A673 (cell line): ENCODE measurements around the gene LONP1. TPM values are rescaled to one million over a fixed set of nuclear protein-coding genes. Genes with fewer than 3 reads are reported as not detected.

Experiments
- BruUV-seq: library from RNA; stranded (reverse); fragments of 400-500 nt; replicated peaks from 2 replicates; lab custom pipeline; 2021; lab: Mats Ljungman, UMichigan
- CTCF ChIA-PET: fragments of 300-600 bp; sonication (Branson Sonifier 250); formaldehyde crosslinking; loops from one replicate; lab custom pipeline; 2022; ENCODE audit warnings: antibody characterized with exemption; lab: Charles Lee
- POLR2A ChIA-PET: fragments of 300-600 bp; sonication (Branson Sonifier 250); formaldehyde crosslinking; loops from one replicate; lab custom pipeline; 2022; ENCODE audit warnings: antibody characterized with exemption; ENCODE audit not compliant: low non-redundant PET; lab: Charles Lee
- DNase-seq: peaks from one replicate; pipeline ENCODE4 v3.0.0-alpha.2; 2015; ENCODE audit warnings: low spot score
- H3K27ac ChIP-seq: fragments of 200-600 bp; sonication (generic); 2 replicates; pipeline ENCODE4 v1.5.1; 2016; ENCODE audit warnings: mixed run types, low read depth, mild to moderate bottlenecking, mixed read lengths, antibody characterized with exemption, low read length; ENCODE audit not compliant: poor library complexity, severe bottlenecking
- H3K27me3 ChIP-seq: fragments of 200-600 bp; sonication (generic); replicated peaks from 2 replicates; pipeline ENCODE4 v1.6.1; 2017; ENCODE audit warnings: mixed run types, low read depth, mild to moderate bottlenecking, mixed read lengths, antibody characterized with exemption, low read length; ENCODE audit not compliant: insufficient read depth, poor library complexity
- H3K36me3 ChIP-seq: fragments of 200-600 bp; sonication (generic); 2 replicates; pipeline ENCODE4 v1.6.1; 2016; ENCODE audit warnings: mixed run types, mild to moderate bottlenecking, mixed read lengths, antibody characterized with exemption, low read length; ENCODE audit not compliant: insufficient read depth, poor library complexity, severe bottlenecking
- H3K4me1 ChIP-seq: fragments of 200-600 bp; sonication (generic); 2 replicates; pipeline ENCODE4 v1.6.1; 2017; ENCODE audit warnings: mixed run types, mild to moderate bottlenecking, mixed read lengths, antibody characterized with exemption, low read length; ENCODE audit not compliant: insufficient read depth, poor library complexity, severe bottlenecking
- H3K4me3 ChIP-seq: fragments of 200-600 bp; sonication (generic); 2 replicates; pipeline ENCODE4 v1.5.1; 2016; ENCODE audit warnings: low read depth, mixed run types, mild to moderate bottlenecking, mixed read lengths, low read length; ENCODE audit not compliant: poor library complexity, severe bottlenecking
- H3K9me3 ChIP-seq: fragments of 200-600 bp; sonication (generic); 2 replicates; pipeline ENCODE4 v1.6.1; 2016; ENCODE audit warnings: mixed run types, low read depth, mild to moderate bottlenecking, mixed read lengths, antibody characterized with exemption, low read length; ENCODE audit not compliant: poor library complexity, severe bottlenecking
- CTCF ChIP-seq: fragments of 300-800, 200-600 bp; sonication (generic); conservative IDR thresholded peaks from 2 replicates; pipeline ENCODE4 v1.5.1; 2017; ENCODE audit warnings: low read depth, mild to moderate bottlenecking, antibody characterized with exemption, low read length, moderate library complexity, mixed read lengths
- EZH2 ChIP-seq: fragments of 200-600 bp; sonication (generic); IDR thresholded peaks from 2 replicates; pipeline ENCODE4 v1.6.1; 2017; ENCODE audit warnings: borderline replicate concordance, low read depth, mild to moderate bottlenecking, mixed read lengths, antibody characterized with exemption, low read length; ENCODE audit not compliant: poor library complexity, severe bottlenecking
- intact Hi-C: fragments of 100-400 bp; cut with micrococcal nuclease; formaldehyde crosslinking; loops from one replicate; pipeline ENCODE4 v1.10.0; 2022; ENCODE audit not compliant: unreplicated experiment
- total RNA-seq: library from RNA; stranded (reverse); gene quantifications from 2 replicates; pipeline ENCODE4 v1.2.3, GENCODE V29; 2021

Gene LONP1
- total RNA-seq, 1 experiment from 2014 or later = 152 TPM

GRCh38 chr19:5661483-5661882 is 58.5 kb downstream of the LONP1 start:
- TF ChIP-seq EZH2 (no peak), CTCF (no peak)
- H3K4me3 ChIP-seq = no peak overlapping the region
- H3K27ac ChIP-seq = no peak overlapping the region
- H3K36me3 ChIP-seq = peaks cover 85% of the 10 kb centered on the region
- DNase-seq = no peak
- BruUV-seq = no TSS peak
- intact Hi-C loops = no loop called here
- CTCF ChIA-PET = no interaction called here
- no peaks in the 10 kb centered on the region for H3K27me3 ChIP-seq
- no peaks in the 10 kb centered on the region for H3K9me3 ChIP-seq
- no peaks in the 10 kb centered on the region for H3K4me1 ChIP-seq
- POLR2A ChIA-PET = no interaction called here

GRCh38 chr19:5655412-5655811 is 64.5 kb downstream of the LONP1 start:
- CTCF ChIA-PET = no interaction called here
- BruUV-seq = no TSS peak
- TF ChIP-seq CTCF = no peak
- TF ChIP-seq EZH2 = no peak
- Histone ChIP-seq H3K4me1 (no peaks in the 10 kb centered on the region), H3K27me3 (no peaks in the 10 kb centered on the region), H3K4me3 (no peak overlapping the region), H3K9me3 (no peaks in the 10 kb centered on the region), H3K36me3 (peaks cover 89% of the 10 kb centered on the region), H3K27ac (no peak overlapping the region)
- no peak for DNase-seq
- intact Hi-C loops = no loop called here
- POLR2A ChIA-PET = no interaction called here

- Histone ChIP-seq H3K36me3 (peaks cover 89% of the 10 kb centered on the region), H3K4me3 (no peak overlapping the region), H3K9me3 (no peaks in the 10 kb centered on the region), H3K4me1 (no peaks in the 10 kb centered on the region), H3K27me3 (no peaks in the 10 kb centered on the region), H3K27ac (no peak overlapping the region)
- intact Hi-C loops = no loop called here
- BruUV-seq = no TSS peak
- ChIA-PET CTCF (no interaction called here), POLR2A (no interaction called here)
- TF ChIP-seq EZH2 (no peak), CTCF (no peak)
- no peak for DNase-seq
These were observed 65.0 kb downstream of the LONP1 start for GRCh38 chr19:5654931-5655330.
